Measurements from ENCODE around the gene FAHD1.

- TF ChIP-seq POLR2A (IDR thresholded peaks at IDR 0.05; ENCODE audit: low read length): no peak
- no peak for TF ChIP-seq GATA1 (IDR thresholded peaks at IDR 0.05; ENCODE audit: low read depth, low read length)
These were observed 17.7 kb upstream of the FAHD1 start for GRCh38 chr16:1809281-1809801.
